UCSD-AML1 (cell line): ENCODE results near the gene FAM90A1.
"Not testable (repeated sequence)": the region's sequence is repeated elsewhere in the genome, so short reads cannot be mapped to it uniquely, and the experiment has no call there.

Source experiments
- DNase-seq: peaks from one replicate; lab custom pipeline; 2025; ENCODE audit not compliant: unreplicated experiment; lab: John Stamatoyannopoulos, UW

FAM90A1 gene

GRCh38 chr12:8172911-8173310 is 54.5 kb downstream of the FAM90A1 start:
- DNase-seq = not testable (repeated sequence)
